ENCODE results near the gene APOL4.
"Not testable (repeated sequence)": the region's sequence is repeated elsewhere in the genome, so short reads cannot be mapped to it uniquely, and the experiment has no call there.

Gene APOL4

DNA sequence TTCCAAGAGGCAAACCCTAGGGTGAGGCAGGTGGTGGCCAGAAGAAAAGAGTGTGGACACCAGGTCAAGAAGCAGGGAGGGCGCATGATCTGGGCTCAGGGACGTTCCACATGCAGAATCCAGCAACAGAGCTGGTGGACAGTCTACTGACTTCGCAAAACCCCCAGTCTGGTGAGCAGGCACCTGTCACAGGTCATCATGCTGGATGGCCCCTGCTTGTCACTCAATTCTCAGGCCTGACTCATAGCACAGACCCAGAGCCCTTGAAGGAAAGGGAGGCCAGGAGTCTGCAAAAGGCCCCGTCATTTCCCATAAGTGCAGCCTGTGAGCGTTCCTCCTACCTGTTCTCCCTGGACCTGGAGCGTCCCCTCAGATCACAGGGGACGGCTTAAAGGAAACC is 18.2 kb downstream of the APOL4 start:
- DNase-seq: no peak

DNA sequence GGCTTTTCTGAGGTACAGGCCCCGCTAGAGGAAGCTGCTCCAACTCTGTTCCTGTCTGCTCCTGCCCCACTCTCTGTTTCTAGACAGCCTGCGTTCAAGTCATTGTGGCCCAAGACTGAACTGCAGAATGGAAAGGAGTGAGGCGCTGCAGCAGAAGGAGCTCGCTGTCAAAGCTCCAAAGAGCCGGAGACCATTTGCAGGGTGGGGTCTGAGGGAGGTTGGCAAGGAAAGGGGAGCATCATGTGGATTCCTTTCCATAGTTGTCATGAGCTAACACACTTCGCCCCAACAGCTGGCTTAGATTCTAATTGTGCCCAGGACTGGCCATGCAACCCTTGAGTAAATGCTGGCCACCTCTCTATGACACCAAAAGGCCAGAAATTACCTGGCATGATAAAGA is 18.8 kb downstream of the APOL4 start:
- no peak for DNase-seq

DNA sequence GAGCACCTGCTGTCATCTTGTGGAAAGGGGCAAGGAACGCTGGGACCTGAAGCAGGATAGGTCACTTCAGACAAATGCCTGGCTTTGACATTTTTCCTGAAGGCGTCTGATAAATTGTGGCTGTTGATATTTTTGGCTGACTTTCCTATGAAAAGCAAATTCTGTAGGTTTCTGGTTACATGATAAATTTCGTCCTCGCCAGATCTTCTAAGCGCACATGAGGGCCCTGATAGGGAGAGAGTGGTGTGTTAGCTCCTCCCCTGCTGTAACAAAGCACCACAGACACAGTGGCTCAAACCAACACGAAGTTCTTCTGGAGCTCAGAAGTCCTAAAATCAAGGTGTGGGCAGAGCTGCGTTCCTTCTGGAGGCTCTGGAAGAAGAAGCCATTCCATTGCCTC is 19.6 kb downstream of the APOL4 start:
- DNase-seq: no peak

DNA sequence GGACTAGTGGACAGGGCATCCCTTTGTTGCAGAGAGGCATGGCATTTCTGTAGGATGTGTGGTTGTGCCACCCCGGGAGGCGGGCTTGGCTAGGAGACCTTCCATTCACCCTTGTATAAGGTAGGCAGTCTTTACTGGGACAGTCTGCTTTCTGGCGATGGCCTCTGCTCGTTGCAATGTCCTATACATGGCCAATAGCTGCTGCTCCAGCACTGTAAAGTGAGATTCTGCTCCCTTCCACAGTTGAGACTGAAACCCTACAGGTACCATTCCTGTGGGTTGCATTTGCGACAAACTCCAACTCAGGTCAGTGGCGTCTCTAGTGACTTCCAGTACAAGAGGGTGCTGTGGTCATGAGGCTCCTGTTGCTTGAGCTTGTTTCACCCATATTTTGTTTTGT is 20.7 kb downstream of the APOL4 start:
- no peak for DNase-seq

DNA sequence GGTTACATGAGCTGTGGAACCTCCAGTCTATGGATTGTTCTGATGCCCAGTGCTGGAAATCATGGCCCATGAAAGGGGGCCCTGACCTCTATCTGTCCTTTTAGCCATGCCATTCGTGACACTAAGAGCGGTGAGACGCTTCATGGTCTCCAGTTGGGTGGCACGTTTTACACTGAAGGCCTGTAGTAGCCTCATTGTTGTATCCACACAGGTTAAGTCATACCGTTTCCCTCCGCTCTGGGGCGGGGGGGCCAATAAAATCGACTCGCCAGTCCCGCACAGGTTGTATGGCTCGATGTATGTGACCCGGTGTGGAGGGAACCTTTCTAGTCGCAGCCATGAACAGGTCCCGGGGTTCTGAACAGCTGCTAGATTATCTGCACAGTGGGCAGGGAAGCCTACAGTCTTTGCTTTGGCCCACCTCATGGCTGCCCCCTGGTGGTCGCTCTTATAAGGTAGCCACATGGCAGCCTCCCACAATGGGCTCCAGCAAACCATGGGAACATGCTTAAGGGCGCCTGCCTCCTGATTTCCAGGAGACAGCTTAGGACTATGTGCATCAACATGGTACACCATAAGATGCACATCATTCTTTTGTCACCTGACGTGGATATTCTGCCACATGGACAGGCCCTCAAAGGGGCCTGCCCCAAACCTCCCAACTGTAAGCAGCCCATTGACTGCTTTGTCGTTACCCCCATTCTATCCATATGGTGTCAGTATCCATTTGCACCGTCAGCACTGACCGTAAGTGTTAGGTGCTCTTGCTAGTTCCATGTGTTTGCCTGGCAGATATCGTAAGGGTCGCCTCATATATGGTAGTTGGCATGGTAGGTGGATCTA is 21.4 kb downstream of the APOL4 start:
- DNase-seq: peak in 10 of 14 donors; percentile 20 to 79 (median 50)

DNA sequence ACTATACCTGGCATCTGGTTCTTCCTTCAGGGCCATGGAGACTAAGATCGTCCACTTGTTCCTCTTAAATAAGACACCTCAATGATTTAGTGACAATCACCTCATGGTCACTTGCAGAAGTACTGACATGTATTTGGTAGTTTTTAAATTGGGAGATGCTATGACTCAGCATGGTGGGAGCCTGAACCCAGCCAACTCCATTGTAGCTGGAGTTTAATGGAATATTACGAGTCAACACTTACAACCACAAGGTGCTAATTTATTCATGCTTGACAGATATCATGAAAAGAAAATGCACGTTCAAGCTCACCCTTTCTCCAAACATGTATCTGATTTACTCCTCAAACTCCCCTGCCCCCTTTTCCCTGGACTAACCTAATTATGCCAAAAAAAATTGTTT is 24.4 kb downstream of the APOL4 start:
- DNase-seq: no peak

DNA sequence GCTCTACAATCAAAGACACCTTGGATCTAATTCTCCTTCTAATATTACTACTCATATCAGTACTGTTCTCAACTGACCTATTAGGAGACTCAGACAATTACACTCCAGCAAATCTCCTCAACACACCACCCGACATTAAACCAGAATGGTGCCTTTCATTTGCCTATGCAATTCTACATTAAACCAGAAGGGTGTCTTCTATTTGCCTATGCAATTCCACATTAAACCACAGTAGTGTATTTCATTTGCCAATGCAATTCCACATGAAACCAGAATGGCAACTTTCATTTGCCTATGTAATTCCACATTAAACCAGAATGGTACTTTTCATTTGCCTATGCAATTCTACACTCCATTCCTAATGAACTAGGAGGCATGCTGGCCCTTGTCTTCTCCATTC is 25.7 kb downstream of the APOL4 start:
- DNase-seq: no peak

DNA sequence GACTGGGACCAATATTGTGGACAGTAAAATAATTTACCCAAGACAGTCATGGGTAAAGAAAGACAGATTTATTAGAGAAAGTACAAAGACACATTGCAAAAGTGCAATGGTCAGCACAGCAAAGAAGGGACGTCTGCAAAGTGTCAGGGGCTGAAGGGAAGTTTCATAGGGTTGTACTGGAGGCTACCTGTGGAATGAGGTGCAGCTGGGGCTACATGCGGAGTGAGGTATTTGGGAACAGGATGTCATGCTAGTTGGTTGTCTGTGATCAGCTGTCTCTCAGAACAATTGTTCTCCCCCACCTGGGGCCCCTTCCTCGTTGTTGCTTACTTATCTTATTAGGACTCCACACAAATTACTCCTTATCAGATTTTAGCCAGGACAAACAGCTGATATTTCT is 29.7 kb downstream of the APOL4 start:
- DNase-seq: no peak

DNA sequence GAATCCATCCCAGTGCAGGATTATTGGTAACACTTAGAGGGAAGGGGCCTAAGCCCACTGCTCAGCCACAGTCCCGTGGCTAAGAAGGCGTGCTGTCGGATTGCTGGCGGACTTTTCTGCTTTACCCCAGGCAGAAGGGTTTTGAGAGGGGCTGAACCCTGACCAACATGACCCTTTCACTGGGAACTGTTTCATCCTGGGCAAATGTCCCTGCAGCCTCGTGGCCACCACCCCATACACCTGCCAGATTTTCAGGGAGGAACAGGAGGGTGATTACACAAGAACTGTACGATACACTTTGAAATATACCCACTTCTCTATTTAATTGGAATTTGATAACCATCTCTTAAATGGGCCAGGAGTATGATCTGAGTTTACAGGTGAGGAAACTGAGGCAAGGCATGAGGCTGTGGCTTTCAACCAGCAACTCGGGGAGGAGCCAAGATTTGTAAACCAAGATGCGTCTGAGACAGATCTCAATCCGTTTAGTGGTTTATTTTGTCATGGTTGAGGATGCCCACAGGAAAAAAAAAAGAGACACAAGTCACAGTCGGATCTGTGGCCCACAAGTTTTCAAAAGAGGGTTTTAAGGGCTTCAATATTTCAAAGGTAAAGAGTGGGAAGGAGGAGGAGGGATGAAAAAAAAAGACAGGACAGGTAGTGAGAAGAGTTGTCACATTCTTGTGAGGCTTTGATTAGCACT is 34.9 kb downstream of the APOL4 start:
- no peak for DNase-seq

DNA sequence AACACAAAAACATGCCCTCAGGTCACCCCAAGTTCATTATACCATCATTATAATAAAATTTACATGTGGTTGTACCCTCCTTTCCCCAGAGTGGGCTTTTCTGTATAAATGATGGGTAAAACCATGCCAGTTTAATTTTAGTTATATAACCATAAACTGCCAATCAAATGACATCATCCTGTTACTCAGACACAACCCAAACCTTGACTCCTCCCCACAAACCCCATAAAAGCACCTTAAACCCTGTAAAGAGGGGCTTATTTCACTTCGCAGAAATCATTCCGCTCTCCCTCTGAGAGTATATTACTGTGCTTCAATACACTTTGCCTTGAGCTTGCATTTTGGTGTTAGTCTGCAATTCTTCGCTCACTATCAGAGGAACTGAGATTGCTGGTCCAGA is 35.5 kb downstream of the APOL4 start:
- DNase-seq: no peak

DNA sequence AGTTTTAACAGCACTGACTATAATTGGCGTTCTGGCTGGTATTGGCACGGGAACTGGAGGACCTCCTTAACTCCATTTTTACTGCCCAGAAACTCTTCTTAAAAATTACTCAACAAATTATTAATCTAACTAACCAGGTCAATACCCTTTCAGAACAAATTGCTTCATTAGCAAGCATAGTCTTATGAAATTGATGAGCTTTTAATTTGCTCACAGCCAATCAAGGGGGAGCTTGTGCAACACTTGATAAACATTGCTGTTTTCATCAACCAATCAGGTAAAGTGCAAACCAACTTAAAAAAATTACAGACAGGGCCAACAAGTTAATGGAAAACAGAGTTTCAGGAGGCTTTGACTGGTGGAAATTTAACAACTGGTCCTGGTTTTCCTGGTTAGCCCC is 36.5 kb downstream of the APOL4 start:
- no peak for DNase-seq

DNA sequence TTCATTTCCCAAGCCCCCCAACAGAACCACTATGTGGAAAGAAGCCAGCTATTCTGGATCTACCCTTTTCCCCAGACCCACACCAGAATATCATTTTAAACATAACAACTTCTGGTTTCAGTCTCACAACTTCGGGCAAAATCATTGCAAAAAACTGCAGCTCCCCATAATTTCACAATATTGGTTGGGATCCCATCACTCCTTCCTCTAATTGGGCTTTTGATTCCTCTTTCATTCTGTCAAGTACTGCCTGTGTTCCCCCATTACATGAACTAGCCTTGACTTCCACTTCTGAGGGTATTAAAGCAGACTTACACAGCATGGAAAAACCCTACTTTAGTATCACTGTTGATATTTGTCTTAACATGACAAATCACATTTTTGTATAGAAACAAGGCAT is 37.0 kb downstream of the APOL4 start:
- DNase-seq: no peak

DNA sequence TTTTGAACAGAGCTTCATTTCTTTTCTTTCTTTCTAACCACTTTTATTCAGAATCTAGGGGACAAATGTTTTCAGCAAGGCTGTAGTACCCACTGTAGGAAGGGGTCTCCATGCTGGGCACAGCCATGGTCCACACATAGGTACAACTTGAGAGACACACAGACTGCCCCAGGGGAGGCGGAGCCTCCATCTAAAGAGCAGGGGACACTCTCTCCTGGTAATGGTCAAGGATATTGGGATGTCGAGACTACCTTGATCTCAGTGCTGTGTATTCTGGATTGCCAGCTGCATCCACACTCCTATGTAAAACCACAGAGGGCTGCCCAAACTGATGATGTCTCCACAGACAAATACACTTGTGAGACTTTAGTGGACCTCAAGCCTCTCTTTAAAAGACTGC is 38.1 kb downstream of the APOL4 start:
- no peak for DNase-seq

DNA sequence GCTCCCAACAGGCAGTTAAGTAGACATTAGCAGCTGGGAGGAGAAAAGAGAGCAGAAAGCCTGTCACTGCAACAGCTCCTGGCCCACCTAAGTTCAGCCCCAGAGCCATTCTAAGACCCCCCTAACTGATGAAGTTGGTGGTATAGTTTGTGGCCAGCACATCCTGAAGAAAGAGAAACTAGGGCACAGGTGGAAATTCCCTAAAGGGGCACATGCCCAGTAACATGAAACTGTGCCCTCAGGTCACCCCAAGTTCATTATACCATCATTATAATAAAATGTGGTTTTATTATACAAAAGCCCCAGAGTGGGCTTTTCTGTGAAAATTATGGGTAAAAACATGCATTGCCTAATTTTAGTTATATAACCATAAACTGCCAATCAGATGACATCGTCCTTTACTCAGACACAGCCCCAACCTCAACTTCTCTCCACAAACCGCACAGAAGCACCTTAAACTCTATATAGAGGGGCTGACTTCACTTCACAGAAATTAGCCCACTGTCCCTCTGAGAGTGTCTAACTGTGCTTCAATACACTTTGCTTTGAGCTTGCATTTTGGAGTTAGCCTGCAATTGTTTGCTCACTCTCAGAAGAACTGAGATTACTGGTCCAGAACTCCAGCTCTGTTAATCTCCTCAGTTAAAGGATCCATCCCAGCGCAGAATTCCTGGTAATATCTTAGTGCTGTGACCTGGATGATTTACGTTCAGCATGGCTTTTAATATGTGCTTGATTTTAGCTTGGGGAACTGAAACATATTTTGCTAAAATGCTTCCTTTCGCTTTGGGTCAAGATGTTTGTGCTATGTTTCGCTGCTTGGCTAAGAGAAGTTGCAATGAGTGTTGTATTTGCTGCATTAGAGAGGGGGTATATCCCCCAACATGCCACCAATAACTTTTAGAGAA is 39.2 kb downstream of the APOL4 start:
- no peak for DNase-seq

DNA sequence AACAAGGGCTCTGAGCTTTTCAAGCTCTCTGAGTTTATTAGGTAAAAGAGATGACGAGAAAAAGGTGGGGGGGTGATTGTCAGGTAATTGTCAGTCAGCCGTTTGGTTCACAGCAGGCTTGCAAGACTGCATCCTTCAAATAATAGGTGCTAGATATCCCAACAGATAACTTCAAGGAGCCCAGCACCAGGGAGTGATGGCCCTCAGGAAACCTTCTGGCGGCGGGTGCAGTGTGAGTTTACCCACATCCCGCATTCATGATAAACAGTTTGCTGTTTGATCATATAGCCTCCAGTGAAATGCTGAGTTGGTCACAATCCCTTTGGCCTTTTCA is 39.8 kb downstream of the APOL4 start:
- not testable (repeated sequence) for DNase-seq

DNA sequence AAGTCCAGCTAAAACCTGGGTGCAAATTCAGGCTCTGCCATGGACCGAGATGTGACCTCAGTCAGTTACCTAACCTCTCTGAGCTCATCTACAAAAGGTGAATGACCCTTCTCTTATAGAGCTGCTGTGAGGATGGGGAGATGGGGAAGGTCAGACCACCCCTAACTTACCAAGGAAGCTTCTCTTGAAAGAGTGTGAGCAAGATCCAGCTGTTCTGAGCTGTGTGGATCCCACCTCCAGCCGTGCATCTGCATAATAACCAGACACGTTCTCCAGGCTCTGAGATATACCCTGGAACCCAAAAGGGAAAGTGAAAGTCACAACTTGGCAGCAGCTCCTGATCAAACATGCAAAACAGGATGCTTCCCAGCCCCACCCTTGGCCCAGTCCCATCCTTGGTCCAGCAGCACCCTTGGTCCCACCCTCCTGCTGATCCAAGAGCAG is 41.1 kb downstream of the APOL4 start, which contains the start of gene APOL3:
TSS of gene APOL3 (minus strand) at position 257 of the 444 bp plus-strand sequence. CDS start 11,700 bp downstream, outside the sequence.
- no peak for DNase-seq

DNA sequence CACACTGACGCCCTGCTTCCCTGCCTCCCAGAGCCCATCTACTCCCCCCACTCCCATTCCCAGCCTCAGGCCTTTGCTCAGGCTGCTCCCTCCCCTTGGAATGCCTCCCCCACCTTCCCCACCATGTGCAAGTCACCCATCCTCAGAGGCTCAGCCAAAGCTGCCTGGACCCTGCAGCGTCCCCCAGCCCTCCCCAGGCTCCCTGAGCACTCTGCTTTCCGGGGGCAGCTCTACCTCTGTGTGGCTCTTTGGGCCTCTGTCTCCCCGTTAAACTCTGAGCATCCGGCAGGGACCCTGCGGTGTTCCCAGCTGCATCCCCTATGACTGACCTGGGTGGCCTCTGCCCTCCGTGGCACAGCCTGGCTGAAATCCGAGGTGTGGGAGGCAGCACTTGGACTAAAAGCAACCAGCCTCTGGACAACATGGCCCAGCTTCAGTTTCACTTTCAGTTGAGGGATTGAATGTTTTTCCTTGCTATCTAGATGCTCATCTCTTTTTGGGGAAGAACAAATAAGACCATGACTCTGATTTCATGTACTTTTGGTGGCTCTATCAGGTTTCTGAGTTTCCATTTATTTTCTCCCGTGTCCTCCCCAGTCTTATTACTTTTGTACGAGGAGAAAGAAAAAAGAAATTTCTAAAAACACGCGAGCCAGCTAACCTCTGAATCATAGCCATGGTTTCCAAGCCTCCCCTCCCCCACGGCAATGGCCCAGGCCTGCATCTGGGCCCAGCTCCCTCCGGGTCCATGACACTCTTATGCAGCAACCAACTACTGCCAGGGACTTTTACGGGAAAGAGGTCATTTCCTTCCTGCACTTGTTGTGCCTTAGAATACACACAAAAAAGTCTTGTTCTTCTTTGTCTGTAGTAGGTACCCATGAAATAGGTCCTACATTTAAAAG is 44.8 kb downstream of the APOL4 start:
- peak in 12 of 14 donors; percentile 10 to 87 (median 55) for DNase-seq

DNA sequence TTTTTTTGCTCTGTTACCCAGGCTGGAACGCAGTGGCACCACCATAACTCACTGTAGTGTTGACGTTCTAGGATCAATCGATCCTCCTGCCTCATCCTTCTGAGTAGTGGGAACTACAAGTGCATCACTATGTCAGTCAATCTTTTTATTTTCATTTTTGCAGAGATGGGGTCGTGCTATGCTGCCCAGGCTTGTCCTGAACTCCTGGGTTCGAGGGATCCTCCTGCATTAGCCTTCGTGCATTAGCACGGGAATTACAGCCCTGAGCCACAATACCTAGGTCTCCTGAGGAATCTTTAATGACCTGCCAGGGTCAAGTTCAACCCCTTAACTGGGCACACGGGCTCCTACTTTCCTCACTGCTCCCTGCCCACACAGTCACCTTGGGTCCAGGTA is 45.5 kb downstream of the APOL4 start:
- no peak for DNase-seq

DNA sequence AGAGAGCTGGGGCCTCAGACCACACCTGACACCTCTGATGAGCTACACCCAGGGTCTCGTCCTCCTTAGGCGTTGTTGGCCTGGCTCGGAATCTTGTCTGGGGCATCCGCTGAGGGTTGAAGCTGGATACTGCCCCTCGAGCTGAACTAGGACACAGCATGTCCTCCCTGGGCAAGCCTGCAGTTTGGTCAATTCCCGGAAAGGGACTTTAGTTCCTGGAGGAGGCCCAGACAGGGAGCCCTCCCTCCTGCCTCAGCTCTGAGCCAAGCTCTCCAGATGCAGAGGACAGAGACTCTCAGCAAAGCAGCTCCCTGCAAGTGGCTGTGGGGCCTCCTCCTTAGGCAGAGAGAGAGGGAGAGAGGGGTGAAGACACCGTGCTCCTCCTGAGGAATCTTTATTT is 45.9 kb downstream of the APOL4 start:
- peak in 4 of 14 donors; percentile 7 to 78 (median 30) for DNase-seq

DNA sequence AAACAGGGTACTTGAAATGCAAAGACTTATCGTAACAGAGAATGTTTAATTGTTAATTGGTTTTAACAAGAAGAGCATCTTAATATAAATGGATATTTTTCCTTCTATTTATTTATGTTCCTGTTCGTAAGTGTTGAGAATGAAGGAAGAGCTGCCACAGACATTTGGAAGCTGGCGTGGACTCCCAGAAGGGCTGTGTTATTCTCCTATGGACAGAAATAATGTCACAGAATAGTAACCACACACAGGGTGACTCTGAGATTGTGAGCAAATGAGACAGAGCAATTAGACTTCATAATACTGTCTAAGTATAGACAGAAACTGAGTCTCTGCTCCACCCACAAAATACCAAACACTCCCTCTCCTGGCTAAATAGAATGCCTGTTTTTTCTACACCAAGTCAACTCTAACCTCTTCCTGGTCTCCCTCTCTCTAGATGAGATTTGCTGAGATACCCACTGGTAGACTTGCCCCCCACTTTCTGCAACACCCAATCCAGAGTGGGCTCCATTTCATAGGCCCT is 47.1 kb downstream of the APOL4 start:
- DNase-seq: no peak

Data from C1 segment of cervical spinal cord (tissue), 14 donors.